GM12801 (cell line): Measurements from ENCODE around the gene MIDN.

ENCODE experiments used
- TF ChIP-seq, protein P1 (sequence below): IDR thresholded peaks from one replicate; pipeline ENCODE4 v1.5.1; 2011; ENCODE audit warnings: control low read depth; ENCODE audit not compliant: insufficient read length; ENCODE audit errors: extremely low read depth

MIDN gene

DNA sequence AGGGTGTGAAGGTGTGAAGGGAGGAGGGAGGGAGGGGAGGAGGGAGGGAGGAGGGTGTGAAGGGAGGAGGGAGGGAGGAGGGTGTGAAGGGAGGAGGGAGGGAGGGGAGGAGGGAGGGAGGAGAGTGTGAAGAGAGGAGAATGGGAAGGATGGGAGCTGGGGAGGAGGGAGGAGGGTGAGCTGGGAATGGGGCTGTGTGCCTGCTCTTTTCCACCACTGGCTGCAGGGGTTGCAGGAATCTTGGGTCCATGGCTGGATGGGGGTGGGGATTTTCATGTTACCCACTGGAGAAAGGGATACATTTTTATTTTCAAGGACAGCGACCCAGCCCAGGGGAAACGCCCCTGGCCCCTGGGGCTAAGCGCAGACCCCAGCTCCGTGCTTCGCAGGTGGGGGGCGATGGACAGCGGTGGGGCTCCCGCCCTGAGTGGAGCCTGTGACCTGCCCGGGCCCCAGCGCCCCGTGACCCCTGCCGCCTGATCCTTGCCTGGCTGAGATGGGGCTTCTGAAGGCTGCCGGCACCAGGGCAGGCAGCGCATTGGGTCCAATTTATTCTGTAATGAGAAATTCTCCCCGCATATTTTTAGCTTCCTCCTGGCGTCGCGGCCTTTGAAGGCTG lies 34.3 kb downstream of the MIDN start:
- TF ChIP-seq, protein P1, sequence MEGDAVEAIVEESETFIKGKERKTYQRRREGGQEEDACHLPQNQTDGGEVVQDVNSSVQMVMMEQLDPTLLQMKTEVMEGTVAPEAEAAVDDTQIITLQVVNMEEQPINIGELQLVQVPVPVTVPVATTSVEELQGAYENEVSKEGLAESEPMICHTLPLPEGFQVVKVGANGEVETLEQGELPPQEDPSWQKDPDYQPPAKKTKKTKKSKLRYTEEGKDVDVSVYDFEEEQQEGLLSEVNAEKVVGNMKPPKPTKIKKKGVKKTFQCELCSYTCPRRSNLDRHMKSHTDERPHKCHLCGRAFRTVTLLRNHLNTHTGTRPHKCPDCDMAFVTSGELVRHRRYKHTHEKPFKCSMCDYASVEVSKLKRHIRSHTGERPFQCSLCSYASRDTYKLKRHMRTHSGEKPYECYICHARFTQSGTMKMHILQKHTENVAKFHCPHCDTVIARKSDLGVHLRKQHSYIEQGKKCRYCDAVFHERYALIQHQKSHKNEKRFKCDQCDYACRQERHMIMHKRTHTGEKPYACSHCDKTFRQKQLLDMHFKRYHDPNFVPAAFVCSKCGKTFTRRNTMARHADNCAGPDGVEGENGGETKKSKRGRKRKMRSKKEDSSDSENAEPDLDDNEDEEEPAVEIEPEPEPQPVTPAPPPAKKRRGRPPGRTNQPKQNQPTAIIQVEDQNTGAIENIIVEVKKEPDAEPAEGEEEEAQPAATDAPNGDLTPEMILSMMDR: no peak

GRCh38 chr19:1283207-1283916 lies 35.0 kb downstream of the MIDN start:
- TF ChIP-seq, protein P1: no peak

DNA sequence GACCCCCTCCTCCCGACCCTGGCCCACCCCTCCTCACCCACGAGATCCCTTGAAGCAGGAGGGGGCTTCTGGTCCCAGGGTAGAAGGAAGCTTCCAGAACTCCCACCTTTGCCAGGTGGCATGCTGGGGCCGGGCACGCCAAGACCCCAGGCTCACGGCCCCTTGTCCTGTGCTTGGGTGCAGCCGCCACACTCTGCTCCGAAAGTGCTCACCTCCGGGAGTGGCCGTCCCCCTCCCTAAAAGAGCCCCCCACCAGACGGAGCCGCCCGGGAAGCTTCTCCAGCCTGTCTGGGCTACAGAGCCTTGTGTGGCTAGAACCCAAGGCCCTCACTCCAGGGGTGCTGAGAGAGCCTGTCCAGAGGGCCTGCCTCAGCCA lies 35.5 kb downstream of the MIDN start:
- TF ChIP-seq, protein P1: no peak

GRCh38 chr19:1284293-1284978 lies 36.1 kb downstream of the MIDN start:
- TF ChIP-seq, protein P1: no peak

DNA sequence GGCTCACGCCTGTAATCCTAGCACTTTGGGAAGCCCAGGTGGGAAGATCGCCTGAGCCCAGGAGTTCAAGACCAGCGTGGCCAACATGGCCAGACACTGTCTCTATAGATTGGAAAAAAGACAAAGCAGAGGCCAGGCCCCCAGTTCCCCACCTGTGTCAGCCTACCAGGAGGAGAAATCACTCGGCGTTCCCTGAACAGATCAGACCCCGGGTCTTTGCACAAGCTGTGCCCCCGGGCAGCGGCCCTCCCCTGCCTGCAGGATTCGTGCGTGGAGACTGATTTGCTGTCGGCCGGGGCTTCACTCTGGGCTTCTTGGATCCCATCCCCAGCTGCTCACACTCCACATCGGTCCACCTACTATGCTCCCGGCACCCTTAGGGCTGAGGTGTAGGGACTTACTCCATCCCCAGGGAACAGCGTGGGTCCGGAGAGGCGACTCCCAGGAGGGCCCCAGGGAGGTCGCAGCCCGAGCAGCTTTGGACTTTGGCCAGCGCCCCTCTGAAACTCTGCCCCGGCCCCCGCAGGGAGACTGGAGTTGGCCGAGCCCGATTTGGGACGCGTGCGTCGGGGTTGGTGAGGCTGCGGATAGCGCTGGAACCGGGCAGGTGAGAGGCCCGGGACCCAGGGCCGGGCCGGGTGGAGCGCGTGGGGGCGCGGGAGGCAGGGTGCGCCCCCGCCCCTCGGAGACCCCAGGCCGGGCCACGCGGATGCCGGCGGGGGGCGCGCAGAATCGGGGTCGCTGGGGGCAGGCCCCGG lies 36.8 kb downstream of the MIDN start:
- TF ChIP-seq, protein P1: no peak

- TF ChIP-seq, protein P1: no peak
These were observed 37.5 kb downstream of the MIDN start, which contains the start of gene EFNA2 for GRCh38 chr19:1285737-1286360. Gene EFNA2, plus strand, starts transcription at chr19:1285873. Its CDS starts 296 bp downstream, at chr19:1286169.
